PFSK-1 (cell line): ENCODE results near the gene ZDHHC7.

Experiments
- POLR2AphosphoS5 ChIP-seq: IDR thresholded peaks from 2 replicates; pipeline ENCODE4 v1.6.1; 2012; ENCODE audit warnings: low read depth, mild to moderate bottlenecking, control low read depth, low read length, moderate library complexity
- REST ChIP-seq, 2 experiments: IDR thresholded peaks; 2 replicates each; pipeline versions ENCODE4 v1.6.1 to v1.8.0; 2011 to 2012; ENCODE audit warnings: low read depth in 2 of 2, low read length in 2 of 2, control low read depth in 1 of 2, inconsistent platforms in 1 of 2, mild to moderate bottlenecking in 1 of 2, moderate library complexity in 1 of 2; ENCODE audit not compliant: insufficient read depth in 1 of 2
- SIN3A ChIP-seq: IDR thresholded peaks from 2 replicates; pipeline ENCODE4 v1.6.1; 2012; ENCODE audit warnings: mild to moderate bottlenecking, low read length, moderate library complexity, borderline replicate concordance; ENCODE audit not compliant: insufficient read depth

DNA sequence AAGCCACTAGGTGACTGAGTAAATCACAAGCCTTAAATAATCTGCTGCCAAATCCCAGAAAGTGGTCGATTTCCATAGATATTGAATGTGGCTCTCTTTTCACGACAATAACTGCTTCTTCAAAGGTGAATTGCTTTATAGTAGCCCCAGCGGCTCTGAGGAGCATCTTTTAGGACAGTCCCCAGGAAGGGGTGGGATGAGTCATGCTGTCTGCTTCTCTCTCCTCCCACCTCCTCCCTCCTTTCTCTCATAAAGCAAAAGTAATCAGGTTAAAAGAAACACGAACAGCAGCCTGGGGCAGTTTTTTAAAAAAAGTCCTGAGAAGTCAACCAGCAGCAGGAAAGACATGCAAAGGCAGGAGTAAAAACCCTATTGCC, 18.1 kb upstream of the ZDHHC7 start:
- TF ChIP-seq REST (IDR thresholded peaks at IDR 0.05; ENCODE audit: insufficient read depth in 1 of 2, low read depth in 2 of 2, low read length in 2 of 2) (no peak), SIN3A (peak; percentile 14; the same call in 1 of the 2 replicates), POLR2AphosphoS5 (no peak)
